DND-41 (cell line): ENCODE measurements around the gene ZCCHC9.

Source experiments
- EZH2 ChIP-seq: IDR thresholded peaks from 3 replicates; pipeline ENCODE4 v1.6.1; 2012; ENCODE audit warnings: borderline replicate concordance, low read depth, mild to moderate bottlenecking, moderate library complexity, low read length, inconsistent platforms; ENCODE audit not compliant: severe bottlenecking
- TF ChIP-seq, protein P1 (sequence below): IDR thresholded peaks from 2 replicates; pipeline ENCODE4 v1.5.1; 2012; ENCODE audit warnings: borderline replicate concordance, low read length, moderate library complexity, mild to moderate bottlenecking; ENCODE audit not compliant: poor library complexity, severe bottlenecking; ENCODE audit errors: extremely low read depth

DNA sequence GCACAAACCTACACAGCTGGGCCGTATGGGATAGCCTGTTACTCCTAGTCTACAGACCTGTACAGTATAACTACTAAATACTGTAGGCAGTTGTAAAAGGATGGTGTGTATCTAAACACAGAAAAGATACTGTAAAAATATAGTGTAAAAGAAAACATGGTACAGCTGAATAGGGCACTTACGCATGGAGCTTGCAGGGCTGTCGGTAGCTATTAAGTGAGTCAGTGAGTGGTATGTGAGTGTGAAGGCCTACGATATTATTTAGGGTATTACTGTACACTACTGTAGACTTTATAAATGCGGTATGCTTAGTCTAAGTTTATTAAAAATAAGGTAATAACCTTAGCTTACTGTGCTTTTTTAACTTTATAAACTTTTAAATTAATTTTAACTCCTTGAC, 1.2 kb downstream of the ZCCHC9 start:
- TF ChIP-seq, protein P1, sequence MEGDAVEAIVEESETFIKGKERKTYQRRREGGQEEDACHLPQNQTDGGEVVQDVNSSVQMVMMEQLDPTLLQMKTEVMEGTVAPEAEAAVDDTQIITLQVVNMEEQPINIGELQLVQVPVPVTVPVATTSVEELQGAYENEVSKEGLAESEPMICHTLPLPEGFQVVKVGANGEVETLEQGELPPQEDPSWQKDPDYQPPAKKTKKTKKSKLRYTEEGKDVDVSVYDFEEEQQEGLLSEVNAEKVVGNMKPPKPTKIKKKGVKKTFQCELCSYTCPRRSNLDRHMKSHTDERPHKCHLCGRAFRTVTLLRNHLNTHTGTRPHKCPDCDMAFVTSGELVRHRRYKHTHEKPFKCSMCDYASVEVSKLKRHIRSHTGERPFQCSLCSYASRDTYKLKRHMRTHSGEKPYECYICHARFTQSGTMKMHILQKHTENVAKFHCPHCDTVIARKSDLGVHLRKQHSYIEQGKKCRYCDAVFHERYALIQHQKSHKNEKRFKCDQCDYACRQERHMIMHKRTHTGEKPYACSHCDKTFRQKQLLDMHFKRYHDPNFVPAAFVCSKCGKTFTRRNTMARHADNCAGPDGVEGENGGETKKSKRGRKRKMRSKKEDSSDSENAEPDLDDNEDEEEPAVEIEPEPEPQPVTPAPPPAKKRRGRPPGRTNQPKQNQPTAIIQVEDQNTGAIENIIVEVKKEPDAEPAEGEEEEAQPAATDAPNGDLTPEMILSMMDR = no peak
- TF ChIP-seq EZH2 = no peak
